IMR-90 (cell line): ENCODE measurements around the gene CD151. TPM values are rescaled to one million over a fixed set of nuclear protein-coding genes. Genes with fewer than 3 reads are reported as not detected.

ENCODE experiments used
- ATAC-seq: fragments of 200-7000 bp; cut with Tn5 transposase; 2 replicates; pipeline ENCODE4 v1.9.1; 2020; ENCODE audit warnings: low read depth, mild to moderate bottlenecking, moderate library complexity
- BruUV-seq: library from RNA; stranded (reverse); fragments of 400-500 nt; replicated peaks from 2 replicates; lab custom pipeline; 2021; lab: Mats Ljungman, UMichigan
- CTCF ChIA-PET: fragments of 300-600 bp; formaldehyde crosslinking; extraction: SDS; loops from one replicate; lab custom pipeline; 2021; ENCODE audit warnings: antibody characterized with exemption; lab: Yijun Ruan, JAX
- POLR2A ChIA-PET: fragments of 300-600 bp; sonication (Branson Sonifier 250); formaldehyde crosslinking; loops from one replicate; lab custom pipeline; 2022; ENCODE audit warnings: antibody characterized with exemption; ENCODE audit not compliant: unreplicated experiment; lab: Charles Lee
- DNase-seq: peaks from one replicate; pipeline ENCODE4 v3.0.0; 2013
- H2AFZ ChIP-seq: replicated peaks from 2 replicates; pipeline ENCODE3; 2013; ENCODE audit warnings: low read length, mild to moderate bottlenecking; ENCODE audit not compliant: poor library complexity
- H2AK5ac ChIP-seq: 2 replicates; pipeline ENCODE4 v1.6.1; 2013; ENCODE audit warnings: low read depth, low read length, inconsistent platforms
- H2AK9ac ChIP-seq: replicated peaks from 2 replicates; pipeline ENCODE3; 2013; ENCODE audit warnings: mild to moderate bottlenecking, low read depth, low read length, moderate library complexity; ENCODE audit not compliant: poor library complexity
- H2BK120ac ChIP-seq: 2 replicates; pipeline ENCODE4 v1.6.1; 2013; ENCODE audit warnings: low read depth, low read length, inconsistent platforms
- H2BK15ac ChIP-seq: 3 replicates; pipeline ENCODE4 v1.6.1; 2013; ENCODE audit warnings: low read depth, low read length, inconsistent platforms
- H2BK20ac ChIP-seq: 2 replicates; pipeline ENCODE4 v1.6.1; 2013; ENCODE audit warnings: low read depth, mild to moderate bottlenecking, inconsistent platforms, low read length, moderate library complexity
- H2BK5ac ChIP-seq: 2 replicates; pipeline ENCODE4 v1.6.1; 2013; ENCODE audit warnings: mild to moderate bottlenecking, low read depth, low read length, inconsistent platforms; ENCODE audit not compliant: poor library complexity, severe bottlenecking
- H3K14ac ChIP-seq: replicated peaks from 2 replicates; pipeline ENCODE4 v1.6.1; 2013; ENCODE audit warnings: low read depth, low read length, inconsistent platforms
- H3K18ac ChIP-seq: 2 replicates; pipeline ENCODE4 v1.6.1; 2013; ENCODE audit warnings: low read depth, low read length, control low read depth
- H3K23ac ChIP-seq: 2 replicates; pipeline ENCODE4 v1.6.1; 2013; ENCODE audit warnings: low read depth, low read length, inconsistent platforms
- H3K27ac ChIP-seq: 2 replicates; pipeline ENCODE4 v1.5.1; 2013; ENCODE audit warnings: mild to moderate bottlenecking, control low read depth, low read length; ENCODE audit not compliant: insufficient read depth
- H3K27me3 ChIP-seq: 2 replicates; pipeline ENCODE4 v1.6.1; 2013; ENCODE audit warnings: low read length; ENCODE audit not compliant: control insufficient read depth, insufficient read depth
- H3K36me3 ChIP-seq: 2 replicates; pipeline ENCODE4 v1.6.1; 2013; ENCODE audit warnings: low read length, mixed read lengths; ENCODE audit not compliant: control insufficient read depth, insufficient read depth
- H3K4ac ChIP-seq: 2 replicates; pipeline ENCODE4 v1.6.1; 2013; ENCODE audit warnings: low read depth, low read length, inconsistent platforms
- H3K4me1 ChIP-seq: 2 replicates; pipeline ENCODE4 v1.6.1; 2013; ENCODE audit warnings: low read length, mixed read lengths; ENCODE audit not compliant: control insufficient read depth, insufficient read depth
- H3K4me2 ChIP-seq: 2 replicates; pipeline ENCODE4 v1.6.1; 2013; ENCODE audit warnings: low read depth, mild to moderate bottlenecking, control low read depth, low read length, moderate library complexity
- H3K4me3 ChIP-seq: 2 replicates; pipeline ENCODE4 v1.5.1; 2013; ENCODE audit warnings: low read depth, mild to moderate bottlenecking, control low read depth, low read length, moderate library complexity; ENCODE audit not compliant: insufficient read depth
- H3K56ac ChIP-seq: 2 replicates; pipeline ENCODE4 v1.6.1; 2013; ENCODE audit warnings: low read length, inconsistent platforms; ENCODE audit not compliant: insufficient read depth; ENCODE audit errors: extremely low read depth
- H3K79me1 ChIP-seq, 2 experiments: 2 replicates each; pipeline ENCODE4 v1.6.1; 2013; ENCODE audit warnings: low read length in 2 of 2, inconsistent platforms in 1 of 2, low read depth in 1 of 2
- H3K9ac ChIP-seq: 2 replicates; pipeline ENCODE4 v1.6.1; 2013; ENCODE audit warnings: low read depth, low read length, control low read depth
- H3K9me1 ChIP-seq: 2 replicates; pipeline ENCODE4 v1.6.1; 2013; ENCODE audit warnings: low read length, inconsistent platforms; ENCODE audit not compliant: insufficient read depth
- H3K9me3 ChIP-seq: 2 replicates; pipeline ENCODE4 v1.6.1; 2013; ENCODE audit warnings: low read length; ENCODE audit not compliant: control insufficient read depth, insufficient read depth
- H4K20me1 ChIP-seq: 2 replicates; pipeline ENCODE4 v1.6.1; 2013; ENCODE audit warnings: low read length, inconsistent platforms; ENCODE audit not compliant: insufficient read depth
- H4K5ac ChIP-seq: 2 replicates; pipeline ENCODE4 v1.6.1; 2013; ENCODE audit warnings: mild to moderate bottlenecking, low read depth, low read length, control low read depth
- H4K8ac ChIP-seq, 2 experiments: 2 replicates each; pipeline ENCODE4 v1.6.1; 2013; ENCODE audit warnings: low read depth in 2 of 2, low read length in 2 of 2, control low read depth in 1 of 2, inconsistent platforms in 1 of 2
- H4K91ac ChIP-seq: 2 replicates; pipeline ENCODE4 v1.6.1; 2013; ENCODE audit warnings: low read depth, low read length, inconsistent platforms; ENCODE audit not compliant: insufficient read depth
- MAFK ChIP-seq: IDR thresholded peaks from 2 replicates; pipeline ENCODE4 v1.6.1; 2012; ENCODE audit warnings: low read depth, low read length, improper control_type of control experiment
- POLR2A ChIP-seq: IDR thresholded peaks from 2 replicates; pipeline ENCODE4 v1.6.1; 2012; ENCODE audit warnings: mild to moderate bottlenecking, low read depth, low read length
- RAD21 ChIP-seq: IDR thresholded peaks from 2 replicates; pipeline ENCODE4 v1.6.1; 2012; ENCODE audit warnings: low read length, improper control_type of control experiment
- WGBS, 2 experiments: methylation state at CpG; one replicate each; pipeline versions ENCODE4 v1.1.5 to v1.1.7; 2013; ENCODE audit warnings: missing lambda C conversion rate in 2 of 2; ENCODE audit not compliant: insufficient read length in 1 of 2; ENCODE audit errors: extremely low coverage in 2 of 2; 5-methylcytosine and 5-hydroxymethylcytosine counted together
- dilution Hi-C: fragments of 300-500 bp; cut with HindIII; formaldehyde crosslinking; loops from one replicate; pipeline ENCODE4 v1.14.3; 2018; ENCODE audit warnings: low sequenced_read_pairs; ENCODE audit not compliant: unreplicated experiment
- in situ Hi-C: fragments of 300-500 bp; cut with MboI; formaldehyde crosslinking; loops from 3 replicates; pipeline ENCODE4 v1.14.3; 2019; ENCODE audit warnings: low sequenced_read_pairs, inconsistent platforms, mixed read lengths
- intact Hi-C: fragments of 100-400 bp; cut with micrococcal nuclease; formaldehyde crosslinking; loops from 2 replicates; pipeline ENCODE4 v1.10.0; 2022
- polyA plus RNA-seq, 3 experiments: library from polyadenylated mRNA; depleted of rRNA; stranded (reverse); fragments of >200 nt; gene quantifications; 2 replicates each; pipeline ENCODE4 v1.2.3, GENCODE V29; 2012; ENCODE audit warnings: low replicate concordance in 1 of 3
- total RNA-seq: library from RNA; depleted of rRNA; stranded (reverse); fragments of >200 nt; gene quantifications from 2 replicates; pipeline ENCODE4 v1.2.3, GENCODE V29; 2012

The CD151 gene
- total and polyA plus RNA-seq, 2 of the 4 experiments (the other 2 are of a cell fraction) = 1,150 to 1,267 TPM

GRCh38 chr11:837990-838307, 5.2 kb downstream of the CD151 start:
- peaks cover 87% of the 10 kb centered on the region for H4K20me1 ChIP-seq
- H3K4me1 ChIP-seq = peaks cover 24% of the 10 kb centered on the region
- no peak overlapping the region for H3K9ac ChIP-seq
- no peak overlapping the region for H3K56ac ChIP-seq
- no peak overlapping the region for H2AFZ ChIP-seq
- 82% methylated on average over 8 of the region's 8 CpGs; no CpG with 5 or more reads in 1 of the 2 experiments for WGBS, 2 experiments
- in situ Hi-C loops = no loop called here
- H3K36me3 ChIP-seq = peaks cover 52% of the 10 kb centered on the region
- no peaks in the 10 kb centered on the region for H3K9me3 ChIP-seq
- H2BK15ac ChIP-seq = no peak overlapping the region
- H3K23ac ChIP-seq = no peak overlapping the region
- CTCF ChIA-PET = no interaction called here
- H3K14ac ChIP-seq = no peak overlapping the region
- H3K18ac ChIP-seq = no peak overlapping the region
- BruUV-seq = TSS peak; percentile 90
- peaks cover 19 to 73% of the 10 kb centered on the region in 2 experiments; a peak in 3 of 4 replicates for H3K79me1 ChIP-seq
- DNase-seq (no peak), ATAC-seq (no peak)
- dilution Hi-C loops = no loop called here
- H2BK5ac ChIP-seq = no peak overlapping the region
- POLR2A ChIA-PET = interaction anchor here (1.8 kb wide), 1 partner anchor 19 kb away, joined by 5 read pairs; the partner anchor contains the start of gene PNPLA2
- no peak overlapping the region for H4K91ac ChIP-seq
- H3K4me2 ChIP-seq = no peak overlapping the region
- H2AK5ac ChIP-seq = no peak overlapping the region
- no peak overlapping the region for H3K27ac ChIP-seq
- no peaks in the 10 kb centered on the region for H3K27me3 ChIP-seq
- no peak overlapping the region for H4K5ac ChIP-seq
- H2BK20ac ChIP-seq = no peak overlapping the region
- intact Hi-C loops = no loop called here
- no peak overlapping the region for H2AK9ac ChIP-seq
- TF ChIP-seq RAD21 (no peak), POLR2A (no peak), MAFK (no peak)
- no peak overlapping the region for H2BK120ac ChIP-seq
- no peak overlapping the region for H4K8ac ChIP-seq
- H3K4ac ChIP-seq = no peak overlapping the region
- no peak overlapping the region for H3K4me3 ChIP-seq
- peaks cover 24% of the 10 kb centered on the region for H3K9me1 ChIP-seq
